HG02973 (cell line): ENCODE measurements around the gene MOSPD3.
"Not testable (repeated sequence)": the region's sequence is repeated elsewhere in the genome, so short reads cannot be mapped to it uniquely, and the experiment has no call there.

Experiments
- ATAC-seq: cut with Tn5 transposase; IDR thresholded peaks from one replicate; pipeline ENCODE4 v1.9.1; 2021; ENCODE audit warnings: moderate library complexity; ENCODE audit not compliant: unreplicated experiment

The MOSPD3 gene

GRCh38 chr7:100662194-100662776 is 49.9 kb downstream of the MOSPD3 start:
- not testable (repeated sequence) for ATAC-seq
